ENCODE measurements around the gene CPNE5. TPM values are rescaled to one million over a fixed set of nuclear protein-coding genes. Genes with fewer than 3 reads are reported as not detected.

Gene CPNE5
- total RNA-seq, 2 experiments from 2014 or later: 4.0 TPM

DNA sequence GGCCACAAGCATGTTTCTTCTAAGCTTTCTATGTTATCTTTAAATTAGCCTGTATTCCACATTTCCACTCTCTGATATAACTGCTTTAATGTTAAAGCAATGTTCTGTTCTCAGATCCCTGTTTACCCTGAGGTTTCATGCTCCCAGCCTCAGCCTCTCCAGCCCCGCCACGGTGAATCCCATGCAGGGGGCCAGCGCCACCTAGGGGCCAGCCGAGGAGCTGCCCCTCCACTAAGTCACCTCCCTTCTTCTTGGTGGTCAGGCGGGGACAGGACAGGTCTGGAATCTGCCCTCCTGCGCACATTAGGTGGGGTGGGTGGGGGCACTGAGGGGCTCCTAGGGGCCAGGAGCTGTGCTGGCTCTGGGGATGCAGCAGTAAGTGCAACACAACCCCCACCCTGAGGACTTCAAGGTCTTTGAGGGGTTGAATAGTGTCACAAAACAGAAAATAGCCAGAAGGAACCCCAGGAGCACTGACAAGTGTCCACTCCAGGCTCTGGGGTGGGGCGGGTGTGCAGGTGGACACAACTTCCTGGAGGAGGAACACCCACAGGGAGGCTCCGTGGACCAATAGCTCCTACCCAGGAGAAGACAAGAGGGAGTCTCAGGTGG is 80.0 kb downstream of the CPNE5 start:
- CTCF ChIA-PET: interaction anchor here (0.6 to 10.7 kb wide), 41 partner anchors 10 to 1350 kb away, joined by 3 to 174 read pairs (median 5); partner anchors contain the start of gene CDKN1A
- peak; percentile 86 for DNase-seq
- H3K4me3 Mint-ChIP-seq: no peak overlapping the region
- H3K4me1 Mint-ChIP-seq: peaks cover 47% of the 10 kb centered on the region
- no peaks in the 10 kb centered on the region for H3K9me3 Mint-ChIP-seq
- no peaks in the 10 kb centered on the region for H3K27me3 Mint-ChIP-seq
- H3K36me3 Mint-ChIP-seq (ENCODE audit: low read depth): no peaks in the 10 kb centered on the region
- peak overlapping the region; percentile 55 for H3K27ac Mint-ChIP-seq
- POLR2A ChIA-PET: interaction anchor here (1.0 to 1.3 kb wide), 8 partner anchors 10 to 336 kb away, joined by 3 to 6 read pairs (median 4); partner anchors contain the start of gene CDKN1A

- DNase-seq: no peak
- no peaks in the 10 kb centered on the region for H3K27me3 Mint-ChIP-seq
- H3K4me1 Mint-ChIP-seq: peaks cover 53% of the 10 kb centered on the region
- no peak overlapping the region for H3K27ac Mint-ChIP-seq
- no peaks in the 10 kb centered on the region for H3K36me3 Mint-ChIP-seq (ENCODE audit: low read depth)
- H3K9me3 Mint-ChIP-seq: no peaks in the 10 kb centered on the region
- no peak overlapping the region for H3K4me3 Mint-ChIP-seq
- ChIA-PET CTCF (interaction anchor here (0.6 to 10.7 kb wide), 32 partner anchors 11 to 418 kb away, joined by 3 to 174 read pairs (median 5); partner anchors contain the start of gene CDKN1A), POLR2A (interaction anchor here (0.5 to 1.3 kb wide), 9 partner anchors 10 to 184 kb away, joined by 3 to 6 read pairs (median 4); partner anchors contain the start of gene CDKN1A)
These were observed 80.6 kb downstream of the CPNE5 start for GRCh38 chr6:36758516-36759147.

DNA sequence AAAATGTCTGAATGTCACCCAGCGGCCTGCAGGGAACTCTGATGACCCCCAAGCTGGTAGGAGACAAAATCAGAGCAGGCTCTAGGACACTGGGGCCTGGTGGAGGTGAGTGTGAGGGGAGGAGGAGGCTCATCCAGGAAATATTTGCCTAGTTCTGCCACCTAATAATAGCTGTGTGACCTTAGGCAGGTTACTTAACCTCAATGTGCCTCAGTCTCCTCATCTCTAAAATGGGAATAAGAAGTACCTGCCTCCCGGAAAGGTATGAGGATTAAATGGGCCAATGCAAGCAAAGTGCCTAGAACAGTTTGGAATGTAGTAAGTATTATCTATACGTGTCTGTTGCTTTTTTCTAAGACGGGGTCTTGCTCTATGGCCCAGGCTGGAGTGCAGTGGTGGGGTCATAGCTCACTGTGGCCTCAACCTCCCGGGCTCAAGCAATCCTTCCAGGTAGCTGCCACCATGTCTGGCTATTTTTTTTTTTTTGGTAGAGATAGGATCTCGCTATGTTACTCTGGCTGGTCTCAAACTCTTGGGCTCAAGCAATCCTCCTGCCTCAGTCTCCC is 81.2 kb downstream of the CPNE5 start:
- peaks cover 59% of the 10 kb centered on the region for H3K4me1 Mint-ChIP-seq
- POLR2A ChIA-PET: interaction anchor here (0.6 to 1.8 kb wide), 4 partner anchors 75 to 184 kb away, joined by 3 to 4 read pairs (median 4); no protein-coding TSS in a partner anchor
- CTCF ChIA-PET: interaction anchor here (0.6 to 10.7 kb wide), 18 partner anchors 10 to 418 kb away, joined by 3 to 174 read pairs (median 8); partner anchors contain the start of gene CDKN1A
- no peaks in the 10 kb centered on the region for H3K36me3 Mint-ChIP-seq (ENCODE audit: low read depth)
- H3K27ac Mint-ChIP-seq: peak overlapping the region; percentile 90
- no peaks in the 10 kb centered on the region for H3K27me3 Mint-ChIP-seq
- no peak for DNase-seq
- H3K4me3 Mint-ChIP-seq: no peak overlapping the region
- H3K9me3 Mint-ChIP-seq: no peaks in the 10 kb centered on the region

DNA sequence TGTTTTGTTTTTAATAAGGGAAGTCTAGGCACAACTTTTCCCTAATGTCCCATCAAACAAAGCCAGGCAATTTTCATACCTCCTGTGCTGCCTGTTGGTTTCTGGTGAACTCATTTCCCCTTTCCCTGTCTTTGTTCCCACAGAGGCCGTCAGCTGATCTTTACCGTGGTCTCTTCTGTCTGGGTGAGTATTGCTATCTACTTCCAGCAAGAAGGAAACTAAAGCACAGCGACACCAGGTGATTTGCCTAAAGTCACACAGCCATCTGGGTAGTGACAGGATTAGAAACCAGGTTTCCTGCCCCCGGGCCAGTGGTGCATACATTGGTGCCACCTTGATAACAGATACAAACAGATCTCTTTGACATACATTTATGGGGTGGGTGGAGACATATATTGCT is 82.0 kb downstream of the CPNE5 start:
- Mint-ChIP-seq H3K9me3 (no peaks in the 10 kb centered on the region), H3K36me3 (ENCODE audit: low read depth) (no peaks in the 10 kb centered on the region), H3K27ac (peak overlapping the region; percentile 90), H3K4me1 (peaks cover 67% of the 10 kb centered on the region), H3K27me3 (no peaks in the 10 kb centered on the region), H3K4me3 (peak overlapping the region; percentile 26)
- CTCF ChIA-PET: interaction anchor here (0.7 to 10.7 kb wide), 8 partner anchors 23 to 141 kb away, joined by 3 to 174 read pairs (median 22); no protein-coding TSS in a partner anchor
- peak; percentile 60 for DNase-seq
- POLR2A ChIA-PET: interaction anchor here (0.9 to 1.8 kb wide), 2 partner anchors 74 to 157 kb away, joined by 4 read pairs; no protein-coding TSS in a partner anchor

GRCh38 chr6:36756786-36757185 is 82.5 kb downstream of the CPNE5 start:
- DNase-seq: no peak
- Mint-ChIP-seq H3K9me3 (no peaks in the 10 kb centered on the region), H3K4me1 (peaks cover 72% of the 10 kb centered on the region), H3K27ac (peak overlapping the region; percentile 90), H3K27me3 (no peaks in the 10 kb centered on the region), H3K36me3 (ENCODE audit: low read depth) (peaks cover under 1% of the 10 kb centered on the region), H3K4me3 (peak overlapping the region; percentile 26)
- ChIA-PET POLR2A (interaction anchor here (0.9 to 3.4 kb wide), 4 partner anchors 10 to 157 kb away, joined by 4 to 30 read pairs (median 6); partner anchors contain the start of gene CDKN1A), CTCF (interaction anchor here (0.7 to 10.7 kb wide), 6 partner anchors 23 to 140 kb away, joined by 3 to 174 read pairs (median 53); no protein-coding TSS in a partner anchor)

GRCh38 chr6:36755435-36756348 is 83.6 kb downstream of the CPNE5 start:
- peaks cover 77% of the 10 kb centered on the region for H3K4me1 Mint-ChIP-seq
- peaks cover 2% of the 10 kb centered on the region for H3K36me3 Mint-ChIP-seq (ENCODE audit: low read depth)
- peak; percentile 82 for DNase-seq
- H3K4me3 Mint-ChIP-seq: peak overlapping the region; percentile 61
- CTCF ChIA-PET: interaction anchor here (0.6 to 10.7 kb wide), 19 partner anchors 8 to 415 kb away, joined by 3 to 174 read pairs (median 4); no protein-coding TSS in a partner anchor
- H3K27me3 Mint-ChIP-seq: no peaks in the 10 kb centered on the region
- POLR2A ChIA-PET: interaction anchor here (0.9 to 3.4 kb wide), 13 partner anchors 11 to 312 kb away, joined by 3 to 30 read pairs (median 4); partner anchors contain the start of gene CDKN1A
- H3K27ac Mint-ChIP-seq: peak overlapping the region; percentile 90
- H3K9me3 Mint-ChIP-seq: peaks cover under 1% of the 10 kb centered on the region

DNA sequence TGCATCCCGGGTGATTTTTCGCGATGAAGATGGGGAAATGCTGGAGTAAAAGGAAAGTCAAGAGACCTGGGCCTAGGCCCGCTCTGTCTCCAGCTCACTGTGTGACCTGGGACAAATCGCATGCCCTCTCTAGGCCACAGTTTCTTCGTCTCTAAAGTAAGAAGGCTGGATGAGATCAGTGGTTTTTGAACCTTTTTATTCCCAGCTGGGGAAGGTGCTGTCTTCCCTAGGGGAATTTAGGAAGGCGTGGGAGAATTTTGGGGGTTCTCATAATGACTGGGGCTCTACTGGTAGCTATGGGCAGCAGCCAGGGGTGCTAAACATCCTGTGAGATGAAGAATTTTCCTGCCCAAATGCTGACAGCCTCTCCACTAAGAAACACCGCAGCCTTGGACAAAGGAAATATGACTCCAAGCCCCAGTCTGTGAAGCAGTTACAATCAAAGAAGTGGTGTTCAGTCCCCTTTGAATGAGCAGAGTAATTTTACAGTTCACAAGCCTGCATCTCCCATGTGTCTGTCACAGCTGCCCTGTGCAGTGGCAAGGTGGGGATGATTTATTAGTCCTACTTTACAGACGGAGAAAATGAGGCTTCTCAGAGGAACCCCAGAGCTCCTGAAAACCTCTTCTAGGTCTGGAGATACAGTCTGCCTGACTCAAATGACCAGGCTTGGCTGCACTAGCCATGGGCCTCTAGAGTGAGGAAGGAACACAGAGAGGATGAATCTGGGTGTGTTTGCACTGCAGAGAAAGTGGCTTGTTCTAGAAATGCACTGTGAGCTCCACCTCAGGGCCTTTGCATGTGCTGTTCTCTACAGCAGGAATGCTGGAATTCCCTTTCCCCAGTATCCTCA is 84.4 kb downstream of the CPNE5 start:
- no peak overlapping the region for H3K4me3 Mint-ChIP-seq

GRCh38 chr6:36753671-36754405 is 85.4 kb downstream of the CPNE5 start:
- H3K4me1 Mint-ChIP-seq: peaks cover 71% of the 10 kb centered on the region
- CTCF ChIA-PET: interaction anchor here (0.6 to 10.7 kb wide), 11 partner anchors 13 to 413 kb away, joined by 3 to 174 read pairs (median 6); no protein-coding TSS in a partner anchor
- H3K27ac Mint-ChIP-seq: peak overlapping the region; percentile 93
- POLR2A ChIA-PET: interaction anchor here (1.2 to 3.4 kb wide), 5 partner anchors 26 to 161 kb away, joined by 3 to 30 read pairs (median 5); partner anchors contain the start of gene CDKN1A
- no peak overlapping the region for H3K4me3 Mint-ChIP-seq
- peaks cover 14% of the 10 kb centered on the region for H3K36me3 Mint-ChIP-seq (ENCODE audit: low read depth)
- H3K9me3 Mint-ChIP-seq: peaks cover 16% of the 10 kb centered on the region
- H3K27me3 Mint-ChIP-seq: no peaks in the 10 kb centered on the region
- DNase-seq: no peak

More for the DNA sequence above, 84.4 kb downstream of the CPNE5 start:
- POLR2A ChIA-PET: interaction anchor here (0.9 to 3.4 kb wide), 13 partner anchors 11 to 311 kb away, joined by 3 to 30 read pairs (median 3); partner anchors contain the start of gene CDKN1A
- Mint-ChIP-seq H3K36me3 (ENCODE audit: low read depth) (peaks cover 10% of the 10 kb centered on the region), H3K27me3 (no peaks in the 10 kb centered on the region), H3K9me3 (peaks cover 9% of the 10 kb centered on the region), H3K27ac (peak overlapping the region; percentile 90), H3K4me1 (peaks cover 77% of the 10 kb centered on the region)
- DNase-seq: no peak
- CTCF ChIA-PET: interaction anchor here (0.6 to 10.7 kb wide), 23 partner anchors 9 to 414 kb away, joined by 3 to 174 read pairs (median 3); no protein-coding TSS in a partner anchor

DNA sequence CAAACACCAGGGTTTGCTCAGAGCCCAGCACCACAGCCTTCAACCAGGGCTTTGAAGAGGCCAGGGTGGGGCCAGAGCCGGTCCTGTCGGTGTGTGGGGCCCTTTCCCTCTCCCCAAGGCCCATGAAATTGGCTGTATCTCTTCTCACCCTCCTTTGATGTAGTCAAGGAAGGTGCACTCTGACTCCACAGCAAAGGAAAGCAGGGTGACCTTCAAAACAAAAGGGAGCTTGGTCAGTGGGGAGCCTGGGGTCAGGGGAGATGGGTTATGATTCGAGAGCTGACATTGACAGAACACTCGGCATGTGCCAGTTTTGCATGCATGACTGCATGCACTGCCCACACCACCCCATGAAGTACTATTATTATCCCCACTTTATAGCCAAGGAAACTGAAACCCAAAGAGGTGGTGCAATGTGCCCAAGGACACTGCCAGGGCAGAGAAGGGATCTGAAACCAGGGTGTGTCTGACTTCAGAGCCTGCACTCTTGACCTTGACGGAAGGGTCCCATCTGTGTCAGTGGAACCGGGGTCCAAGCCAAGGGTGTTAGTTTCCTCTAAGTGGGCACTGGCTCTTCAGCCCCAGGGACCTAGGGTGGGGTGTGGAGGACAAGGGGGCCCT is 86.2 kb downstream of the CPNE5 start:
- CTCF ChIA-PET: interaction anchor here (1.9 to 10.7 kb wide), 6 partner anchors 13 to 137 kb away, joined by 6 to 174 read pairs (median 61); no protein-coding TSS in a partner anchor
- peaks cover 19% of the 10 kb centered on the region for H3K9me3 Mint-ChIP-seq
- POLR2A ChIA-PET: interaction anchor here (0.9 to 1.6 kb wide), 7 partner anchors 9 to 160 kb away, joined by 3 to 6 read pairs (median 3); no protein-coding TSS in a partner anchor
- no peak overlapping the region for H3K4me3 Mint-ChIP-seq
- peaks cover 21% of the 10 kb centered on the region for H3K36me3 Mint-ChIP-seq (ENCODE audit: low read depth)
- peaks cover 66% of the 10 kb centered on the region for H3K4me1 Mint-ChIP-seq
- no peaks in the 10 kb centered on the region for H3K27me3 Mint-ChIP-seq
- H3K27ac Mint-ChIP-seq: peak overlapping the region; percentile 93
- no peak for DNase-seq

Measured in activated CD4-positive, alpha-beta memory T cell treated with anti-CD3 and anti-CD28 coated beads, Interleukin-2, amount 10 ng/mL, durations not matched to agents 7 days and 5 days (primary cell).